H1 (cell line): ENCODE results near the gene HRNR. TPM values are rescaled to one million over a fixed set of nuclear protein-coding genes. Genes with fewer than 3 reads are reported as not detected.

ENCODE experiments used
- ASH2L ChIP-seq: fragments of 200-600, 300-600 bp; sonication (generic); IDR thresholded peaks from one replicate; pipeline ENCODE4 v1.7.1; 2017; ENCODE audit warnings: low read length
- BRCA1 ChIP-seq: IDR thresholded peaks from 2 replicates; pipeline ENCODE4 v1.6.1; 2012; ENCODE audit warnings: low read depth, low read length, improper control_type of control experiment
- PHF8 ChIP-seq: fragments of 200-600 bp; sonication (generic); conservative IDR thresholded peaks from 2 replicates; pipeline ENCODE4 v1.7.1; 2012; ENCODE audit warnings: low read depth, mild to moderate bottlenecking, inconsistent platforms, low read length, moderate library complexity
- RNF2 ChIP-seq: fragments of 200-900, 300-1000 bp; sonication (generic); IDR thresholded peaks from 2 replicates; pipeline ENCODE4 v1.7.1; 2016; ENCODE audit warnings: borderline replicate concordance, low read depth, mild to moderate bottlenecking, antibody characterized with exemption, low read length; ENCODE audit not compliant: poor library complexity, severe bottlenecking; ENCODE audit errors: missing control alignments
- SIRT6 ChIP-seq: IDR thresholded peaks from one replicate; pipeline ENCODE4 v1.7.1; 2012; ENCODE audit warnings: low read length, inconsistent platforms
- TEAD4 ChIP-seq: IDR thresholded peaks from 2 replicates; pipeline ENCODE4 v1.6.1; 2012; ENCODE audit warnings: low read depth, low read length, inconsistent platforms, mixed read lengths
- polyA plus RNA-seq, 7 experiments: library from polyadenylated mRNA; depleted of rRNA in 3 of 7; stranded (reverse) in 5 of 7; unstranded in 2 of 7; fragments of >200 nt in 5 of 7; fragments of 200-250 nt in 2 of 7; gene quantifications; 1 replicate in 5 of 7; 2 replicates in 1 of 7; 4 replicates in 1 of 7; pipeline versions ENCODE4 v1.2.1 to v1.2.3, GENCODE V29; 2011 to 2013; ENCODE audit warnings: missing spikeins in 2 of 7, mixed read lengths in 2 of 7
- total RNA-seq: library from RNA; stranded (reverse); fragmentation: NEBNext Ultra II Directional; extraction: Animal tissue kit (Norgen Biotek cat#: 25700); gene quantifications from 2 replicates; pipeline ENCODE4 v1.2.1, GENCODE V29; 2021
- TF ChIP-seq, protein P1 (sequence below): fragments of 300-600 bp; sonication (generic); IDR thresholded peaks from 2 replicates; pipeline ENCODE4 v1.7.1; 2012; ENCODE audit warnings: low read length, moderate library complexity, mild to moderate bottlenecking, inconsistent platforms; ENCODE audit not compliant: insufficient replicate concordance

HRNR gene
- total and polyA plus RNA-seq, 2 of the 8 experiments (the other 6 are each of a cell fraction or from before 2014, with no cell fraction given): not detected

DNA sequence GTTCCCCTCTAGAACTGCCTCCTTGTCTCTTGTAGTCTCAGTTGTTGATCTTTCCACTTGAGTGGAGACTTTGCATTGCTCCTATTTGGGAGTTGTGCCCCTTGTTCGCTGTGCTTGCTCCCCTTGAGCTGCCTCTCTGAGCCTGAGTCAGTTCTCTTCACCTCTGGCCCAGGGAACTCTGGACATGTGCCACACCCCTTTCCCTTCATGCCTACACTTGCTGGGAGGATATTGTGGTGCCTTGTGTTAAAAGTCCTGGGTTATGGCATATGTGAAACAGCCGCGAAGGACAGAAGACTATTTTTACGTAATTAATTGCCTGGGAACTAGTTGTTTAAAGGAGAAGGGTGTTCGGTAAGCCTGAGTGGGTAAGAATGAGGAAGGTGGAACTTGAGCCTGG lies 32.7 kb downstream of the HRNR start (continued):
- TF ChIP-seq, protein P1, sequence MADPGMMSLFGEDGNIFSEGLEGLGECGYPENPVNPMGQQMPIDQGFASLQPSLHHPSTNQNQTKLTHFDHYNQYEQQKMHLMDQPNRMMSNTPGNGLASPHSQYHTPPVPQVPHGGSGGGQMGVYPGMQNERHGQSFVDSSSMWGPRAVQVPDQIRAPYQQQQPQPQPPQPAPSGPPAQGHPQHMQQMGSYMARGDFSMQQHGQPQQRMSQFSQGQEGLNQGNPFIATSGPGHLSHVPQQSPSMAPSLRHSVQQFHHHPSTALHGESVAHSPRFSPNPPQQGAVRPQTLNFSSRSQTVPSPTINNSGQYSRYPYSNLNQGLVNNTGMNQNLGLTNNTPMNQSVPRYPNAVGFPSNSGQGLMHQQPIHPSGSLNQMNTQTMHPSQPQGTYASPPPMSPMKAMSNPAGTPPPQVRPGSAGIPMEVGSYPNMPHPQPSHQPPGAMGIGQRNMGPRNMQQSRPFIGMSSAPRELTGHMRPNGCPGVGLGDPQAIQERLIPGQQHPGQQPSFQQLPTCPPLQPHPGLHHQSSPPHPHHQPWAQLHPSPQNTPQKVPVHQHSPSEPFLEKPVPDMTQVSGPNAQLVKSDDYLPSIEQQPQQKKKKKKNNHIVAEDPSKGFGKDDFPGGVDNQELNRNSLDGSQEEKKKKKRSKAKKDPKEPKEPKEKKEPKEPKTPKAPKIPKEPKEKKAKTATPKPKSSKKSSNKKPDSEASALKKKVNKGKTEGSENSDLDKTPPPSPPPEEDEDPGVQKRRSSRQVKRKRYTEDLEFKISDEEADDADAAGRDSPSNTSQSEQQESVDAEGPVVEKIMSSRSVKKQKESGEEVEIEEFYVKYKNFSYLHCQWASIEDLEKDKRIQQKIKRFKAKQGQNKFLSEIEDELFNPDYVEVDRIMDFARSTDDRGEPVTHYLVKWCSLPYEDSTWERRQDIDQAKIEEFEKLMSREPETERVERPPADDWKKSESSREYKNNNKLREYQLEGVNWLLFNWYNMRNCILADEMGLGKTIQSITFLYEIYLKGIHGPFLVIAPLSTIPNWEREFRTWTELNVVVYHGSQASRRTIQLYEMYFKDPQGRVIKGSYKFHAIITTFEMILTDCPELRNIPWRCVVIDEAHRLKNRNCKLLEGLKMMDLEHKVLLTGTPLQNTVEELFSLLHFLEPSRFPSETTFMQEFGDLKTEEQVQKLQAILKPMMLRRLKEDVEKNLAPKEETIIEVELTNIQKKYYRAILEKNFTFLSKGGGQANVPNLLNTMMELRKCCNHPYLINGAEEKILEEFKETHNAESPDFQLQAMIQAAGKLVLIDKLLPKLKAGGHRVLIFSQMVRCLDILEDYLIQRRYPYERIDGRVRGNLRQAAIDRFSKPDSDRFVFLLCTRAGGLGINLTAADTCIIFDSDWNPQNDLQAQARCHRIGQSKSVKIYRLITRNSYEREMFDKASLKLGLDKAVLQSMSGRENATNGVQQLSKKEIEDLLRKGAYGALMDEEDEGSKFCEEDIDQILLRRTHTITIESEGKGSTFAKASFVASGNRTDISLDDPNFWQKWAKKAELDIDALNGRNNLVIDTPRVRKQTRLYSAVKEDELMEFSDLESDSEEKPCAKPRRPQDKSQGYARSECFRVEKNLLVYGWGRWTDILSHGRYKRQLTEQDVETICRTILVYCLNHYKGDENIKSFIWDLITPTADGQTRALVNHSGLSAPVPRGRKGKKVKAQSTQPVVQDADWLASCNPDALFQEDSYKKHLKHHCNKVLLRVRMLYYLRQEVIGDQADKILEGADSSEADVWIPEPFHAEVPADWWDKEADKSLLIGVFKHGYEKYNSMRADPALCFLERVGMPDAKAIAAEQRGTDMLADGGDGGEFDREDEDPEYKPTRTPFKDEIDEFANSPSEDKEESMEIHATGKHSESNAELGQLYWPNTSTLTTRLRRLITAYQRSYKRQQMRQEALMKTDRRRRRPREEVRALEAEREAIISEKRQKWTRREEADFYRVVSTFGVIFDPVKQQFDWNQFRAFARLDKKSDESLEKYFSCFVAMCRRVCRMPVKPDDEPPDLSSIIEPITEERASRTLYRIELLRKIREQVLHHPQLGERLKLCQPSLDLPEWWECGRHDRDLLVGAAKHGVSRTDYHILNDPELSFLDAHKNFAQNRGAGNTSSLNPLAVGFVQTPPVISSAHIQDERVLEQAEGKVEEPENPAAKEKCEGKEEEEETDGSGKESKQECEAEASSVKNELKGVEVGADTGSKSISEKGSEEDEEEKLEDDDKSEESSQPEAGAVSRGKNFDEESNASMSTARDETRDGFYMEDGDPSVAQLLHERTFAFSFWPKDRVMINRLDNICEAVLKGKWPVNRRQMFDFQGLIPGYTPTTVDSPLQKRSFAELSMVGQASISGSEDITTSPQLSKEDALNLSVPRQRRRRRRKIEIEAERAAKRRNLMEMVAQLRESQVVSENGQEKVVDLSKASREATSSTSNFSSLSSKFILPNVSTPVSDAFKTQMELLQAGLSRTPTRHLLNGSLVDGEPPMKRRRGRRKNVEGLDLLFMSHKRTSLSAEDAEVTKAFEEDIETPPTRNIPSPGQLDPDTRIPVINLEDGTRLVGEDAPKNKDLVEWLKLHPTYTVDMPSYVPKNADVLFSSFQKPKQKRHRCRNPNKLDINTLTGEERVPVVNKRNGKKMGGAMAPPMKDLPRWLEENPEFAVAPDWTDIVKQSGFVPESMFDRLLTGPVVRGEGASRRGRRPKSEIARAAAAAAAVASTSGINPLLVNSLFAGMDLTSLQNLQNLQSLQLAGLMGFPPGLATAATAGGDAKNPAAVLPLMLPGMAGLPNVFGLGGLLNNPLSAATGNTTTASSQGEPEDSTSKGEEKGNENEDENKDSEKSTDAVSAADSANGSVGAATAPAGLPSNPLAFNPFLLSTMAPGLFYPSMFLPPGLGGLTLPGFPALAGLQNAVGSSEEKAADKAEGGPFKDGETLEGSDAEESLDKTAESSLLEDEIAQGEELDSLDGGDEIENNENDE: no peak
- TF ChIP-seq PHF8 (no peak), TEAD4 (no peak), SIRT6 (no peak), BRCA1 (no peak), ASH2L (no peak), RNF2 (no peak)
